Measurements from ENCODE around the gene ROR2. TPM values are rescaled to one million over a fixed set of nuclear protein-coding genes. Genes with fewer than 3 reads are reported as not detected.

The ROR2 gene
- total RNA-seq, 1 donor from 2014 or later: 3.8 TPM

DNA sequence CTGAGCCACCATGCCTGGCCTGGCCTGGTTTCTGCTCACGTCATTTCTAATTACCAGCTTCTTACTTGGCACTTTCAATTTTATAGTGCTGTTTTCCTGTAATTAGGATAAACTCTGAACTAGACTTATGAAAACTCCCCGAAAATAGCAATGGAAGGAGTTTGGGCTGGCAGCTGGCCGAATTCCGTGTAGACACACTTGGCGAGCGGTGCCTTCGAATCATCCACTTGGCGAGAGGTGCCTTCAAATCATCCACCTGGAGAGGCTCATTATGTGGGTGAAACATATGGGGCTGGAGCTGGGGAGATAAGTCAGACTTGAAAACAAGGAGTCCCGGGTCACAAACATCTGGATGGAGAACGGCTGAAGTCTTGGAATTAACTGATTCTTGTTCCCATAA lies 203.7 kb downstream of the ROR2 start:
- ATAC-seq: no peak
- no peaks in the 10 kb centered on the region for H3K27me3 ChIP-seq (ENCODE audit: low read depth)
- no peaks in the 10 kb centered on the region for H3K36me3 ChIP-seq
- intact Hi-C loops (cut with DNase I): no loop called here
- H3K4me3 ChIP-seq: no peak overlapping the region
- no peak for DNase-seq
- no peak overlapping the region for H3K27ac ChIP-seq
- H3K4me1 ChIP-seq: no peaks in the 10 kb centered on the region
- H3K9me3 ChIP-seq: no peaks in the 10 kb centered on the region
- TF ChIP-seq, protein P1, sequence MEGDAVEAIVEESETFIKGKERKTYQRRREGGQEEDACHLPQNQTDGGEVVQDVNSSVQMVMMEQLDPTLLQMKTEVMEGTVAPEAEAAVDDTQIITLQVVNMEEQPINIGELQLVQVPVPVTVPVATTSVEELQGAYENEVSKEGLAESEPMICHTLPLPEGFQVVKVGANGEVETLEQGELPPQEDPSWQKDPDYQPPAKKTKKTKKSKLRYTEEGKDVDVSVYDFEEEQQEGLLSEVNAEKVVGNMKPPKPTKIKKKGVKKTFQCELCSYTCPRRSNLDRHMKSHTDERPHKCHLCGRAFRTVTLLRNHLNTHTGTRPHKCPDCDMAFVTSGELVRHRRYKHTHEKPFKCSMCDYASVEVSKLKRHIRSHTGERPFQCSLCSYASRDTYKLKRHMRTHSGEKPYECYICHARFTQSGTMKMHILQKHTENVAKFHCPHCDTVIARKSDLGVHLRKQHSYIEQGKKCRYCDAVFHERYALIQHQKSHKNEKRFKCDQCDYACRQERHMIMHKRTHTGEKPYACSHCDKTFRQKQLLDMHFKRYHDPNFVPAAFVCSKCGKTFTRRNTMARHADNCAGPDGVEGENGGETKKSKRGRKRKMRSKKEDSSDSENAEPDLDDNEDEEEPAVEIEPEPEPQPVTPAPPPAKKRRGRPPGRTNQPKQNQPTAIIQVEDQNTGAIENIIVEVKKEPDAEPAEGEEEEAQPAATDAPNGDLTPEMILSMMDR (IDR thresholded peaks at IDR 0.05): no peak

DNA sequence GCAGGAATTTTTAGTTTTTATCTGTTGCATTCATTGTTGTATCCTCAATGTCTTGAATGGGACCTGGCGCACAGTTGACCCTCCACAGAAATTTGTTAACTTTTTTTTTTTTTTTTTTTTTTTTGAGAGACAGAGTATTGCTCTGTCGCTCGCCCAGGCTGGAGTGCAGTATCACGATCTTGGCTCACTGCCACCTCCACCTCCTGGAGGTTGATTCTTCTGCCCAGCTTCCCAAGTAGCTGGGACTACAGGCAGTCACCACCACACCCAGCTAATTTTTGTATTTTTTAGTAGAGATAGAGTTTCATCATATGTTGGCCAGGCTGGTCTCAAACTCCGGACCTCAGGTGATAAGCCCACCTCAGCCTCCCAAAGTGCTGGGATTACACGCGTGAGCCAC lies 205.9 kb downstream of the ROR2 start:
- no peak overlapping the region for H3K27ac ChIP-seq
- H3K4me3 ChIP-seq: no peak overlapping the region
- H3K9me3 ChIP-seq: no peaks in the 10 kb centered on the region
- no peak for DNase-seq
- H3K36me3 ChIP-seq: no peaks in the 10 kb centered on the region
- no peaks in the 10 kb centered on the region for H3K4me1 ChIP-seq
- H3K27me3 ChIP-seq (ENCODE audit: low read depth): no peaks in the 10 kb centered on the region
- TF ChIP-seq, protein P1 (IDR thresholded peaks at IDR 0.05): no peak
- intact Hi-C loops (cut with DNase I): no loop called here
- no peak for ATAC-seq

DNA sequence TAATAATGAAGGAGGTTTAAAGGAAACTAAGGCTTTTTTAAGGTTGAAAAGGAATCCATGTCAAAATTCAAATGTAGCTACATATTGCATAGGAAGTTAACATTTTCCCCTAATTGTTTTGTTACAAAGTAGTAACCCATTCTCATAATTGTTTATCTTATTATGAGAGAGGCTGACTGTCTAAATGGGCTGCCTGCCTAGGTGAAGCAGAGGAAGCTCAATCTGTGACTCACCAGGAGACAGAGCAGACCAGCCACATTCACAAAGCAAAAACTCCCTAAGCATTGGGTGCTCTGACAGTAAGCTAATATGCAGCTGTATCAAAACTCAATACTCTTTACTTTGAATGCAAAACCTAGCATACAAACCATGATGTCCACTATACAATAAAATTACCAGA lies 208.5 kb downstream of the ROR2 start:
- no peak for DNase-seq
- intact Hi-C loops (cut with DNase I): no loop called here
- no peak overlapping the region for H3K4me3 ChIP-seq
- no peaks in the 10 kb centered on the region for H3K27me3 ChIP-seq (ENCODE audit: low read depth)
- TF ChIP-seq, protein P1 (IDR thresholded peaks at IDR 0.05): no peak
- H3K9me3 ChIP-seq: no peaks in the 10 kb centered on the region
- H3K27ac ChIP-seq: no peak overlapping the region
- no peaks in the 10 kb centered on the region for H3K36me3 ChIP-seq
- no peaks in the 10 kb centered on the region for H3K4me1 ChIP-seq
- no peak for ATAC-seq

DNA sequence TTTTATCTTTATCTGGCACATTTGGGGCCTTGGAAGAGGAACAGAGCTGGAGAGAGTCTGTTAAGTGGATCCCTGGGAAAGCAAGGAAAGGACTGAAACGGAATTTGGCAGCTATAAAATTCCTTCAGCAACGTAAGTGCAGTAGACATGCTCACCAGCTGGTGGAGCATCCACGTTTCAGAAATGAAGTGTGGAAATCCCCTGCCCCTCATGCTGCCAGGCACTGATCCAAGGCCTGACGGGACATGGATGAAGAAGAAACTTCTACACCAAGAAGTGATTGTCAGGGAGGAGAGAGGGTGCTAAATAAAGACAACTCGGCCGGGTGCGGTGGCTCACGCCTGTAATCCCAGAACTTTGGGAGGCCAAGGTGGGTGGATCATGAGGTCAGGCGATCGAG lies 209.3 kb downstream of the ROR2 start:
- no peaks in the 10 kb centered on the region for H3K4me1 ChIP-seq
- intact Hi-C loops (cut with DNase I): no loop called here
- DNase-seq (no peak), ATAC-seq (no peak)
- TF ChIP-seq, protein P1 (IDR thresholded peaks at IDR 0.05): no peak
- H3K27ac ChIP-seq: no peak overlapping the region
- no peaks in the 10 kb centered on the region for H3K36me3 ChIP-seq
- no peaks in the 10 kb centered on the region for H3K27me3 ChIP-seq (ENCODE audit: low read depth)
- no peak overlapping the region for H3K4me3 ChIP-seq
- H3K9me3 ChIP-seq: no peaks in the 10 kb centered on the region

DNA sequence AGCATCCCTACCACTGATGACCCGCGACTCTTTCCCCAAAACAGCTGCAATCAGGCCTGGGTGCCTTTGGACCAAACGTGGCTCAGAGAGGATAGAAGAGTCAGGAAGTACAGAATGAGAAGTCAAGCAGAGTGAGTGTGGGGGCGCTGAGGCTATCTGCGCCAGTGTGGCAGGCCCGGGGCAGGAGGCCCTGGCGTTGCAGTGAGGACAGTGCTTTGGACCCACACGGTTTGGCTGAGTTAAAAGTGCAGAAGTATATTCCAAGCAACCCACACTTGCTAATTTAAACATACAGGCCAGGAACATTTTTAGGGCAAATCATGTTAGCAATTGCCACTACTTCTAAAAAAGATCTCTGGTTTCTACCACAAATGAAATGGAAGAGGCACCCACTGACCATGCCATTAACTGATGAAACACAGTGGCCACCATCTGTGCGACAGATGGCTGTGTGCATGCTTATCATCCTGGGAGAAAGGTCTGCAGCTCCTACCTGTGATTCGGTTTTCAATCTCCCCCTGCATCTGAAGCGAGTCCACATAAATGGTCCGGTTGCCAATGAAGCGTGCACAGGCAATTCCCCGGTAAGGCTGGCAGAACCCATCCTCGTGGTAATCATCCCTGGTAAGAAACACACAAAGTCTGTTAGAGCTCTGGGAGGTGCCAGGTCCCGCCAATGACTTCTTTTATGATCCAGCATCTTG lies 213.0 kb downstream of the ROR2 start:
- H3K27me3 ChIP-seq (ENCODE audit: low read depth): peaks cover 5% of the 10 kb centered on the region
- intact Hi-C loops (cut with DNase I): no loop called here
- H3K4me3 ChIP-seq: no peak overlapping the region
- TF ChIP-seq, protein P1 (IDR thresholded peaks at IDR 0.05): no peak
- no peaks in the 10 kb centered on the region for H3K36me3 ChIP-seq
- DNase-seq (no peak), ATAC-seq (no peak)
- no peaks in the 10 kb centered on the region for H3K9me3 ChIP-seq
- no peak overlapping the region for H3K27ac ChIP-seq
- H3K4me1 ChIP-seq: no peaks in the 10 kb centered on the region

All from lower lobe of right lung (tissue), 2 donors.